ENCODE results near the gene GDPD5. TPM values are rescaled to one million over a fixed set of nuclear protein-coding genes. Genes with fewer than 3 reads are reported as not detected.

The GDPD5 gene
- total and polyA plus RNA-seq, 9 of the 15 experiments (the other 6 are each of a cell fraction or from before 2014, with no cell fraction given) = 0.32 to 27.3 (median 8.0) TPM

DNA sequence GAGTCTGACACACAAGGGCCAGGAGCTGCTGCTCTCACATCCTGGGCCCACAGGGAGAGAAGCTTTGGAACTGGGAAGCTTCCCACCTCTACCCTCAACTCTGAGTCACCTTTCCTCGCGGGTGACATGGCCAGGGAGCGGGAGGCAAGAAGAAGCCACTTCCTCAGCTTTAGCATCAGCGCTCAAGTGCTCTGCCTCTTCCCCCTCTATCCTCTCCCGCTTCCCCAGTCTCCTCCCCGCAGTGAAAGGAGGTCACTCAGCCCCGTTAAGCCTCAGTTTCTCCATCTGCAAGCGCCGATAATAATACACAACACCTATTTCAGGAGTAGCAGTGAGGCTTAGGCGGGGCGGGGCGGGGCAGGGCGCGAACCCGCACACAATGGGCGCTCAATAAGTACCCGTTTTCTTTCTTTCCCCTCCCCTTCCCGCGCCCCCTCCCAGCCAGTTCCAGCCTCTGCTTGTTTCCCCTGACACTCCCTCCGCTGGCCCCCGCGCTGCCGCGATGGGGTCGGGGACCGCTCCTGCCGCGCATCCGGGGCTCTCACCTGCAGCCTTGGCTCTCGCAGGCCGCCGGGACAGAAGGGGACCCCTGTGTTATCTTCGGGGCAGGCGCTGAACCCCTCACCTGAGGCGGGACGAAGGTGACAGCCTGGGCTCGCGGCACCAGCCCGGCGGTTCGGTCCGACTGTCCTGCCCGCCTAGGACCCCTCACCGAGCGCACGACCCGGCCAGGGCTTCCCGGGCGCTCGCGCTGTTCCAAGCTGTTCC lies 892 bp downstream of the GDPD5 start:
- no peak for FAIRE-seq
- Histone ChIP-seq H3K4me1 (replicated peaks in 1 of 2; ENCODE audit: control insufficient read depth in 2 of 2, insufficient read depth in 2 of 2, low read length in 2 of 2) (peaks cover 10 to 37% of the 10 kb centered on the region in 2 experiments; a peak in 4 of 5 replicates), H3K27me3 (ENCODE audit: control insufficient read depth in 2 of 2, insufficient read depth in 2 of 2, low read length in 2 of 2) (no peaks in the 10 kb centered on the region), H3K9me3 (replicated peaks; ENCODE audit: control insufficient read depth, insufficient read depth, low read depth, low read length) (no peaks in the 10 kb centered on the region), H4K20me1 (replicated peaks; ENCODE audit: control insufficient read depth, insufficient read depth, low read length) (peaks cover 7% of the 10 kb centered on the region; the same call in 1 of the 2 replicates), H3K9ac (ENCODE audit: insufficient read depth in 1 of 2, low read depth in 2 of 2, low read length in 2 of 2) (peak overlapping the region; percentile 57 to 97; a peak in 3 of 4 replicates), H3K27ac (ENCODE audit: extremely low read depth, low read depth, low read length) (peak overlapping the region; percentile 40; the same call in 2 of the 3 replicates), H3K4me2 (ENCODE audit: insufficient read depth, low read length) (peak overlapping the region; percentile 95), H2AFZ (ENCODE audit: low read depth, low read length) (peak overlapping the region; percentile 92), H3K4me3 (peak overlapping the region; percentile 63), H3K79me2 (ENCODE audit: control insufficient read depth, insufficient read depth, low read length) (peaks cover 10% of the 10 kb centered on the region; the same call in 1 of the 3 replicates), H3K36me3 (ENCODE audit: control insufficient read depth, insufficient read depth, low read length) (no peaks in the 10 kb centered on the region), H3K9me1 (ENCODE audit: control insufficient read depth, insufficient read depth, low read length) (no peaks in the 10 kb centered on the region)
- peak; percentile 2; the same call in 2 of the 3 replicates for ATAC-seq
- intact Hi-C loops (cut with micrococcal nuclease) (no loop called here), in situ Hi-C loops (cut with MboI) (no loop called here)
- POLR2A ChIA-PET = interaction anchor here (0.6 to 1.0 kb wide), 3 partner anchors 9 to 289 kb away, joined by 3 to 6 read pairs (median 3); no protein-coding TSS in a partner anchor
- peak in 3 of 4 experiments; percentile 33 to 61 (median 57) for DNase-seq (ENCODE audit: extremely low read depth in 1 of 4, low spot score in 3 of 4)
- CTCF ChIA-PET (ENCODE audit: low intra/inter-chr PET ratio) = interaction anchor here (2.7 kb wide), 1 partner anchor 80 kb away, joined by 14 read pairs; no protein-coding TSS in a partner anchor
- BruUV-seq (replicated peaks) = TSS peak; percentile 47
- 5% methylated on average over 43 of the region's 51 CpGs for WGBS (ENCODE audit: insufficient coverage, low coverage, missing lambda C conversion rate)
- no peak for TF ChIP-seq ZNF124 (CRISPR knock-in tag; IDR thresholded peaks at IDR 0.05)
- TF ChIP-seq, protein P1, sequence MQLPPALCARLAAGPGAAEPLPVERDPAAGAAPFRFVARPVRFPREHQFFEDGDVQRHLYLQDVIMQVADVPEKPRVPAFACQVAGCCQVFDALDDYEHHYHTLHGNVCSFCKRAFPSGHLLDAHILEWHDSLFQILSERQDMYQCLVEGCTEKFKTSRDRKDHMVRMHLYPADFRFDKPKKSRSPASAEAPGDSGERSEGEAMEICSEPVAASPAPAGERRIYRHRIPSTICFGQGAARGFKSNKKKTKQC (CRISPR knock-in tag; IDR thresholded peaks at IDR 0.05) = 0 out of 2 replicates have a peak, but pooled peaks have one; percentile 37
- 0 out of 2 replicates have a peak, but pooled peaks have one; percentile 17 for TF ChIP-seq SMARCA4 (IDR thresholded peaks at IDR 0.05)
- TF ChIP-seq ZC3H4 (CRISPR knock-in tag; IDR thresholded peaks at IDR 0.05; ENCODE audit: borderline replicate concordance) = 0 out of 2 replicates have a peak, but pooled peaks have one; percentile 51
- TF ChIP-seq CREB1 (IDR thresholded peaks at IDR 0.05) = no peak
- TF ChIP-seq CREB1 (CRISPR knock-in tag; IDR thresholded peaks at IDR 0.05) = 0 out of 2 replicates have a peak, but pooled peaks have one; percentile 31
- TF ChIP-seq FOSL1 (tag; conservative IDR thresholded peaks at IDR 0.05) = 0 out of 2 replicates have a peak, but pooled peaks have one; percentile 20
- TF ChIP-seq, protein P2, sequence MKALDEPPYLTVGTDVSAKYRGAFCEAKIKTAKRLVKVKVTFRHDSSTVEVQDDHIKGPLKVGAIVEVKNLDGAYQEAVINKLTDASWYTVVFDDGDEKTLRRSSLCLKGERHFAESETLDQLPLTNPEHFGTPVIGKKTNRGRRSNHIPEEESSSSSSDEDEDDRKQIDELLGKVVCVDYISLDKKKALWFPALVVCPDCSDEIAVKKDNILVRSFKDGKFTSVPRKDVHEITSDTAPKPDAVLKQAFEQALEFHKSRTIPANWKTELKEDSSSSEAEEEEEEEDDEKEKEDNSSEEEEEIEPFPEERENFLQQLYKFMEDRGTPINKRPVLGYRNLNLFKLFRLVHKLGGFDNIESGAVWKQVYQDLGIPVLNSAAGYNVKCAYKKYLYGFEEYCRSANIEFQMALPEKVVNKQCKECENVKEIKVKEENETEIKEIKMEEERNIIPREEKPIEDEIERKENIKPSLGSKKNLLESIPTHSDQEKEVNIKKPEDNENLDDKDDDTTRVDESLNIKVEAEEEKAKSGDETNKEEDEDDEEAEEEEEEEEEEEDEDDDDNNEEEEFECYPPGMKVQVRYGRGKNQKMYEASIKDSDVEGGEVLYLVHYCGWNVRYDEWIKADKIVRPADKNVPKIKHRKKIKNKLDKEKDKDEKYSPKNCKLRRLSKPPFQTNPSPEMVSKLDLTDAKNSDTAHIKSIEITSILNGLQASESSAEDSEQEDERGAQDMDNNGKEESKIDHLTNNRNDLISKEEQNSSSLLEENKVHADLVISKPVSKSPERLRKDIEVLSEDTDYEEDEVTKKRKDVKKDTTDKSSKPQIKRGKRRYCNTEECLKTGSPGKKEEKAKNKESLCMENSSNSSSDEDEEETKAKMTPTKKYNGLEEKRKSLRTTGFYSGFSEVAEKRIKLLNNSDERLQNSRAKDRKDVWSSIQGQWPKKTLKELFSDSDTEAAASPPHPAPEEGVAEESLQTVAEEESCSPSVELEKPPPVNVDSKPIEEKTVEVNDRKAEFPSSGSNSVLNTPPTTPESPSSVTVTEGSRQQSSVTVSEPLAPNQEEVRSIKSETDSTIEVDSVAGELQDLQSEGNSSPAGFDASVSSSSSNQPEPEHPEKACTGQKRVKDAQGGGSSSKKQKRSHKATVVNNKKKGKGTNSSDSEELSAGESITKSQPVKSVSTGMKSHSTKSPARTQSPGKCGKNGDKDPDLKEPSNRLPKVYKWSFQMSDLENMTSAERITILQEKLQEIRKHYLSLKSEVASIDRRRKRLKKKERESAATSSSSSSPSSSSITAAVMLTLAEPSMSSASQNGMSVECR (CRISPR knock-in tag; IDR thresholded peaks at IDR 0.05) = 0 out of 2 replicates have a peak, but pooled peaks have one; percentile 28
- peak; percentile 30; the same call in 1 of the 2 replicates for TF ChIP-seq KAT7 (CRISPR knock-in tag; IDR thresholded peaks at IDR 0.05; ENCODE audit: borderline replicate concordance)
- TF ChIP-seq SPI1 (IDR thresholded peaks at IDR 0.05; ENCODE audit: borderline replicate concordance, low read depth, low read length) = peak; percentile 65; the same call in 1 of the 2 replicates
- TF ChIP-seq, protein P3, sequence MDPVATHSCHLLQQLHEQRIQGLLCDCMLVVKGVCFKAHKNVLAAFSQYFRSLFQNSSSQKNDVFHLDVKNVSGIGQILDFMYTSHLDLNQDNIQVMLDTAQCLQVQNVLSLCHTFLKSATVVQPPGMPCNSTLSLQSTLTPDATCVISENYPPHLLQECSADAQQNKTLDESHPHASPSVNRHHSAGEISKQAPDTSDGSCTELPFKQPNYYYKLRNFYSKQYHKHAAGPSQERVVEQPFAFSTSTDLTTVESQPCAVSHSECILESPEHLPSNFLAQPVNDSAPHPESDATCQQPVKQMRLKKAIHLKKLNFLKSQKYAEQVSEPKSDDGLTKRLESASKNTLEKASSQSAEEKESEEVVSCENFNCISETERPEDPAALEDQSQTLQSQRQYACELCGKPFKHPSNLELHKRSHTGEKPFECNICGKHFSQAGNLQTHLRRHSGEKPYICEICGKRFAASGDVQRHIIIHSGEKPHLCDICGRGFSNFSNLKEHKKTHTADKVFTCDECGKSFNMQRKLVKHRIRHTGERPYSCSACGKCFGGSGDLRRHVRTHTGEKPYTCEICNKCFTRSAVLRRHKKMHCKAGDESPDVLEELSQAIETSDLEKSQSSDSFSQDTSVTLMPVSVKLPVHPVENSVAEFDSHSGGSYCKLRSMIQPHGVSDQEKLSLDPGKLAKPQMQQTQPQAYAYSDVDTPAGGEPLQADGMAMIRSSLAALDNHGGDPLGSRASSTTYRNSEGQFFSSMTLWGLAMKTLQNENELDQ (CRISPR knock-in tag; IDR thresholded peaks at IDR 0.05; ENCODE audit: borderline replicate concordance) = no peak
- no peak for TF ChIP-seq SREBF2 (CRISPR knock-in tag; IDR thresholded peaks at IDR 0.05)
- TF ChIP-seq, protein P4, sequence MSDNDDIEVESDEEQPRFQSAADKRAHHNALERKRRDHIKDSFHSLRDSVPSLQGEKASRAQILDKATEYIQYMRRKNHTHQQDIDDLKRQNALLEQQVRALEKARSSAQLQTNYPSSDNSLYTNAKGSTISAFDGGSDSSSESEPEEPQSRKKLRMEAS (CRISPR knock-in tag; IDR thresholded peaks at IDR 0.05) = 0 out of 2 replicates have a peak, but pooled peaks have one; percentile 13
